22Rv1 (cell line): ENCODE data around the gene FAM184B.

Source experiments
- H3K27ac ChIP-seq: fragments of 450-650 bp; 2 replicates; pipeline ENCODE4 v1.5.1; 2017
- ZFX ChIP-seq: fragments of 450-650 bp; IDR thresholded peaks from 2 replicates; pipeline ENCODE4 v1.6.1; 2017; ENCODE audit warnings: antibody characterized with exemption, borderline replicate concordance
- TF ChIP-seq, protein P1 (sequence below): fragments of 450-650 bp; IDR thresholded peaks from 2 replicates; pipeline ENCODE4 v1.5.1; 2017; ENCODE audit warnings: mild to moderate bottlenecking

Gene FAM184B

GRCh38 chr4:17778431-17778830 lies 3.0 kb downstream of the FAM184B start:
- TF ChIP-seq ZFX = no peak
- TF ChIP-seq, protein P1, sequence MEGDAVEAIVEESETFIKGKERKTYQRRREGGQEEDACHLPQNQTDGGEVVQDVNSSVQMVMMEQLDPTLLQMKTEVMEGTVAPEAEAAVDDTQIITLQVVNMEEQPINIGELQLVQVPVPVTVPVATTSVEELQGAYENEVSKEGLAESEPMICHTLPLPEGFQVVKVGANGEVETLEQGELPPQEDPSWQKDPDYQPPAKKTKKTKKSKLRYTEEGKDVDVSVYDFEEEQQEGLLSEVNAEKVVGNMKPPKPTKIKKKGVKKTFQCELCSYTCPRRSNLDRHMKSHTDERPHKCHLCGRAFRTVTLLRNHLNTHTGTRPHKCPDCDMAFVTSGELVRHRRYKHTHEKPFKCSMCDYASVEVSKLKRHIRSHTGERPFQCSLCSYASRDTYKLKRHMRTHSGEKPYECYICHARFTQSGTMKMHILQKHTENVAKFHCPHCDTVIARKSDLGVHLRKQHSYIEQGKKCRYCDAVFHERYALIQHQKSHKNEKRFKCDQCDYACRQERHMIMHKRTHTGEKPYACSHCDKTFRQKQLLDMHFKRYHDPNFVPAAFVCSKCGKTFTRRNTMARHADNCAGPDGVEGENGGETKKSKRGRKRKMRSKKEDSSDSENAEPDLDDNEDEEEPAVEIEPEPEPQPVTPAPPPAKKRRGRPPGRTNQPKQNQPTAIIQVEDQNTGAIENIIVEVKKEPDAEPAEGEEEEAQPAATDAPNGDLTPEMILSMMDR = no peak
- no peak overlapping the region for H3K27ac ChIP-seq

- TF ChIP-seq, protein P1 = no peak
- no peak for TF ChIP-seq ZFX
- H3K27ac ChIP-seq = no peak overlapping the region
Observed at GRCh38 chr4:17773135-17773698, 8.2 kb downstream of the FAM184B start.

GRCh38 chr4:17771284-17771908 lies 10.0 kb downstream of the FAM184B start:
- no peak overlapping the region for H3K27ac ChIP-seq
- no peak for TF ChIP-seq ZFX
- TF ChIP-seq, protein P1 = no peak

DNA sequence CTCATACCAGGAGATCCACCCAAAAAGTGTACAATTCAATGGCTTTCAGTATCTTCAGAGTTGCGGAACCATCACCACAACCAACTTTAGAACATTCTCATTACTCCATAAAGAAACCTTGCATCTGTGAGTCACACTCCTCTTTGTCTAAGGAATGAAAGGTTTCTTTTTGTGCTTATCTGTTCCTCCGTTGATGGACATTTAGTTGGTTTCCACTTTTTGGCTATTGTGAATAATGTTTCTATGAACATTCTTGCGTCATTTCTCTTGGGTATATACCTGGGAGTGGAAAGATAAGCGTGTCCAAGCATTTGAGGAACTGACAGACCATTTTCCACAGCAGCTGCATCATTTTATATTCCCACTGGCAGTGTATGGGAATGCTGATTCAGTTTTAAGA lies 10.6 kb downstream of the FAM184B start:
- no peak overlapping the region for H3K27ac ChIP-seq
- TF ChIP-seq ZFX = no peak
- TF ChIP-seq, protein P1 = no peak

- TF ChIP-seq, protein P1 = no peak
- TF ChIP-seq ZFX = no peak
- H3K27ac ChIP-seq = no peak overlapping the region
Observed at GRCh38 chr4:17769406-17770174, 11.8 kb downstream of the FAM184B start.

DNA sequence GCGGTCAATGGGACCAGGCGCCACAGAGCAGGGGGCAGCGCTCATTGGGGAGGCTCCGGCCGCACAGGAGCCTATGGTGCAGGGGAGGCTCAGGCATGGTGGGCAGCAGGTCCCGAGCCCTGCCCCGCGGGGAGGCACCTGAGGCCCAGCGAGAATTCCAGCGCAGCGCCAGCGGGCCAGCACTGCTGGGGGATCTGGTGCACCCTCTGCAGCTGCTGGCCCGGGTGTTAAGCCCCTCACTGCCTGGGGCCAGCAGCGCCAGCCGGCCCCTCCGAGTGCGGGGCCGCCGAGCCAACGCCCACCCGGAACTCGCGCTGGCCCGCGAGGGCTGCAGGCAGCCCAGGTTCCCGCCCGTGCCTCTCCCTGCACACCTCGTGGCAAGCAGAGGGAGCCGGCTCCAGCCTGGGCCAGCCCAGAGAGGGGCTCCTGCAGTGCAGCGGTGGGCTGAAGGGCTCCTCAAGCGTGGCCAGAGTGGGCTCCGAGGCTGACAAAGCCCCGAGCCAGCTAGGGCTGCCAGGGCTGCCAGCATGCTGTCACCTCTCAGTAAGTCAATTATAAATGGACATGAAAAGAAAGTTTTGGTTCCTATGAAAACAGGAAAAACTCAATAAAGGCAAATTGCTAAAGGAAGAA lies 14.5 kb downstream of the FAM184B start:
- no peak for TF ChIP-seq ZFX
- TF ChIP-seq, protein P1 = no peak
- no peak overlapping the region for H3K27ac ChIP-seq
